ENCODE results near the gene EPS8L3. TPM values are rescaled to one million over a fixed set of nuclear protein-coding genes. Genes with fewer than 3 reads are reported as not detected.

EPS8L3 gene
- total RNA-seq, 1 experiment from 2014 or later, result 0.17 TPM

GRCh38 chr1:109787211-109787844 is 23.6 kb upstream of the EPS8L3 start:
- POLR2A ChIA-PET, result interaction anchor here (0.6 to 1.3 kb wide), 3 partner anchors 120 to 197 kb away, joined by 3 read pairs; partner anchors contain the start of gene AHCYL1
- H3K27me3 Mint-ChIP-seq (ENCODE audit: low read depth), result no peaks in the 10 kb centered on the region
- ATAC-seq, result no peak
- TF ChIP-seq, protein P1, sequence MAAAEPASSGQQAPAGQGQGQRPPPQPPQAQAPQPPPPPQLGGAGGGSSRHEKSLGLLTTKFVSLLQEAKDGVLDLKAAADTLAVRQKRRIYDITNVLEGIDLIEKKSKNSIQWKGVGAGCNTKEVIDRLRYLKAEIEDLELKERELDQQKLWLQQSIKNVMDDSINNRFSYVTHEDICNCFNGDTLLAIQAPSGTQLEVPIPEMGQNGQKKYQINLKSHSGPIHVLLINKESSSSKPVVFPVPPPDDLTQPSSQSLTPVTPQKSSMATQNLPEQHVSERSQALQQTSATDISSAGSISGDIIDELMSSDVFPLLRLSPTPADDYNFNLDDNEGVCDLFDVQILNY (CRISPR knock-in tag; IDR thresholded peaks at IDR 0.05), result no peak
- TF ChIP-seq, protein P2, sequence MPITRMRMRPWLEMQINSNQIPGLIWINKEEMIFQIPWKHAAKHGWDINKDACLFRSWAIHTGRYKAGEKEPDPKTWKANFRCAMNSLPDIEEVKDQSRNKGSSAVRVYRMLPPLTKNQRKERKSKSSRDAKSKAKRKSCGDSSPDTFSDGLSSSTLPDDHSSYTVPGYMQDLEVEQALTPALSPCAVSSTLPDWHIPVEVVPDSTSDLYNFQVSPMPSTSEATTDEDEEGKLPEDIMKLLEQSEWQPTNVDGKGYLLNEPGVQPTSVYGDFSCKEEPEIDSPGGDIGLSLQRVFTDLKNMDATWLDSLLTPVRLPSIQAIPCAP (CRISPR knock-in tag; IDR thresholded peaks at IDR 0.05), result no peak
- TF ChIP-seq ZNF263 (CRISPR knock-in tag; IDR thresholded peaks at IDR 0.05; ENCODE audit: low read depth), result no peak
- TF ChIP-seq, protein P3, sequence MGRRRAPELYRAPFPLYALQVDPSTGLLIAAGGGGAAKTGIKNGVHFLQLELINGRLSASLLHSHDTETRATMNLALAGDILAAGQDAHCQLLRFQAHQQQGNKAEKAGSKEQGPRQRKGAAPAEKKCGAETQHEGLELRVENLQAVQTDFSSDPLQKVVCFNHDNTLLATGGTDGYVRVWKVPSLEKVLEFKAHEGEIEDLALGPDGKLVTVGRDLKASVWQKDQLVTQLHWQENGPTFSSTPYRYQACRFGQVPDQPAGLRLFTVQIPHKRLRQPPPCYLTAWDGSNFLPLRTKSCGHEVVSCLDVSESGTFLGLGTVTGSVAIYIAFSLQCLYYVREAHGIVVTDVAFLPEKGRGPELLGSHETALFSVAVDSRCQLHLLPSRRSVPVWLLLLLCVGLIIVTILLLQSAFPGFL (CRISPR knock-in tag; IDR thresholded peaks at IDR 0.05; ENCODE audit: borderline replicate concordance), result no peak
- no peak for TF ChIP-seq NR3C1 (CRISPR knock-in tag; conservative IDR thresholded peaks at IDR 0.05; ENCODE audit: low read depth)
- no peak for TF ChIP-seq JUN (CRISPR knock-in tag; IDR thresholded peaks at IDR 0.05)
- TF ChIP-seq USF1 (CRISPR knock-in tag; IDR thresholded peaks at IDR 0.05), result no peak
- TF ChIP-seq, protein P4, sequence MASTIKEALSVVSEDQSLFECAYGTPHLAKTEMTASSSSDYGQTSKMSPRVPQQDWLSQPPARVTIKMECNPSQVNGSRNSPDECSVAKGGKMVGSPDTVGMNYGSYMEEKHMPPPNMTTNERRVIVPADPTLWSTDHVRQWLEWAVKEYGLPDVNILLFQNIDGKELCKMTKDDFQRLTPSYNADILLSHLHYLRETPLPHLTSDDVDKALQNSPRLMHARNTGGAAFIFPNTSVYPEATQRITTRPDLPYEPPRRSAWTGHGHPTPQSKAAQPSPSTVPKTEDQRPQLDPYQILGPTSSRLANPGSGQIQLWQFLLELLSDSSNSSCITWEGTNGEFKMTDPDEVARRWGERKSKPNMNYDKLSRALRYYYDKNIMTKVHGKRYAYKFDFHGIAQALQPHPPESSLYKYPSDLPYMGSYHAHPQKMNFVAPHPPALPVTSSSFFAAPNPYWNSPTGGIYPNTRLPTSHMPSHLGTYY (CRISPR knock-in tag; IDR thresholded peaks at IDR 0.05), result no peak
- TF ChIP-seq, protein P5, sequence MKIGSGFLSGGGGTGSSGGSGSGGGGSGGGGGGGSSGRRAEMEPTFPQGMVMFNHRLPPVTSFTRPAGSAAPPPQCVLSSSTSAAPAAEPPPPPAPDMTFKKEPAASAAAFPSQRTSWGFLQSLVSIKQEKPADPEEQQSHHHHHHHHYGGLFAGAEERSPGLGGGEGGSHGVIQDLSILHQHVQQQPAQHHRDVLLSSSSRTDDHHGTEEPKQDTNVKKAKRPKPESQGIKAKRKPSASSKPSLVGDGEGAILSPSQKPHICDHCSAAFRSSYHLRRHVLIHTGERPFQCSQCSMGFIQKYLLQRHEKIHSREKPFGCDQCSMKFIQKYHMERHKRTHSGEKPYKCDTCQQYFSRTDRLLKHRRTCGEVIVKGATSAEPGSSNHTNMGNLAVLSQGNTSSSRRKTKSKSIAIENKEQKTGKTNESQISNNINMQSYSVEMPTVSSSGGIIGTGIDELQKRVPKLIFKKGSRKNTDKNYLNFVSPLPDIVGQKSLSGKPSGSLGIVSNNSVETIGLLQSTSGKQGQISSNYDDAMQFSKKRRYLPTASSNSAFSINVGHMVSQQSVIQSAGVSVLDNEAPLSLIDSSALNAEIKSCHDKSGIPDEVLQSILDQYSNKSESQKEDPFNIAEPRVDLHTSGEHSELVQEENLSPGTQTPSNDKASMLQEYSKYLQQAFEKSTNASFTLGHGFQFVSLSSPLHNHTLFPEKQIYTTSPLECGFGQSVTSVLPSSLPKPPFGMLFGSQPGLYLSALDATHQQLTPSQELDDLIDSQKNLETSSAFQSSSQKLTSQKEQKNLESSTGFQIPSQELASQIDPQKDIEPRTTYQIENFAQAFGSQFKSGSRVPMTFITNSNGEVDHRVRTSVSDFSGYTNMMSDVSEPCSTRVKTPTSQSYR (CRISPR knock-in tag; IDR thresholded peaks at IDR 0.05), result no peak
- TF ChIP-seq MXD4 (CRISPR knock-in tag; IDR thresholded peaks at IDR 0.05; ENCODE audit: borderline replicate concordance), result no peak
- TF ChIP-seq, protein P6, sequence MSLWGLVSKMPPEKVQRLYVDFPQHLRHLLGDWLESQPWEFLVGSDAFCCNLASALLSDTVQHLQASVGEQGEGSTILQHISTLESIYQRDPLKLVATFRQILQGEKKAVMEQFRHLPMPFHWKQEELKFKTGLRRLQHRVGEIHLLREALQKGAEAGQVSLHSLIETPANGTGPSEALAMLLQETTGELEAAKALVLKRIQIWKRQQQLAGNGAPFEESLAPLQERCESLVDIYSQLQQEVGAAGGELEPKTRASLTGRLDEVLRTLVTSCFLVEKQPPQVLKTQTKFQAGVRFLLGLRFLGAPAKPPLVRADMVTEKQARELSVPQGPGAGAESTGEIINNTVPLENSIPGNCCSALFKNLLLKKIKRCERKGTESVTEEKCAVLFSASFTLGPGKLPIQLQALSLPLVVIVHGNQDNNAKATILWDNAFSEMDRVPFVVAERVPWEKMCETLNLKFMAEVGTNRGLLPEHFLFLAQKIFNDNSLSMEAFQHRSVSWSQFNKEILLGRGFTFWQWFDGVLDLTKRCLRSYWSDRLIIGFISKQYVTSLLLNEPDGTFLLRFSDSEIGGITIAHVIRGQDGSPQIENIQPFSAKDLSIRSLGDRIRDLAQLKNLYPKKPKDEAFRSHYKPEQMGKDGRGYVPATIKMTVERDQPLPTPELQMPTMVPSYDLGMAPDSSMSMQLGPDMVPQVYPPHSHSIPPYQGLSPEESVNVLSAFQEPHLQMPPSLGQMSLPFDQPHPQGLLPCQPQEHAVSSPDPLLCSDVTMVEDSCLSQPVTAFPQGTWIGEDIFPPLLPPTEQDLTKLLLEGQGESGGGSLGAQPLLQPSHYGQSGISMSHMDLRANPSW (CRISPR knock-in tag; conservative IDR thresholded peaks at IDR 0.05; ENCODE audit: low read depth), result no peak
- no peak for TF ChIP-seq RORB (CRISPR knock-in tag; IDR thresholded peaks at IDR 0.05)
- no peak for TF ChIP-seq SMAD4 (CRISPR knock-in tag; IDR thresholded peaks at IDR 0.05)
- TF ChIP-seq FOXP1 (CRISPR knock-in tag; IDR thresholded peaks at IDR 0.05; ENCODE audit: borderline replicate concordance), result no peak
- no peak for TF ChIP-seq PRRX2 (CRISPR knock-in tag; IDR thresholded peaks at IDR 0.05)
- TF ChIP-seq ZNF219 (CRISPR knock-in tag; IDR thresholded peaks at IDR 0.05; ENCODE audit: borderline replicate concordance), result no peak
- TF ChIP-seq ZNF232 (CRISPR knock-in tag; IDR thresholded peaks at IDR 0.05), result no peak
- TF ChIP-seq, protein P7, sequence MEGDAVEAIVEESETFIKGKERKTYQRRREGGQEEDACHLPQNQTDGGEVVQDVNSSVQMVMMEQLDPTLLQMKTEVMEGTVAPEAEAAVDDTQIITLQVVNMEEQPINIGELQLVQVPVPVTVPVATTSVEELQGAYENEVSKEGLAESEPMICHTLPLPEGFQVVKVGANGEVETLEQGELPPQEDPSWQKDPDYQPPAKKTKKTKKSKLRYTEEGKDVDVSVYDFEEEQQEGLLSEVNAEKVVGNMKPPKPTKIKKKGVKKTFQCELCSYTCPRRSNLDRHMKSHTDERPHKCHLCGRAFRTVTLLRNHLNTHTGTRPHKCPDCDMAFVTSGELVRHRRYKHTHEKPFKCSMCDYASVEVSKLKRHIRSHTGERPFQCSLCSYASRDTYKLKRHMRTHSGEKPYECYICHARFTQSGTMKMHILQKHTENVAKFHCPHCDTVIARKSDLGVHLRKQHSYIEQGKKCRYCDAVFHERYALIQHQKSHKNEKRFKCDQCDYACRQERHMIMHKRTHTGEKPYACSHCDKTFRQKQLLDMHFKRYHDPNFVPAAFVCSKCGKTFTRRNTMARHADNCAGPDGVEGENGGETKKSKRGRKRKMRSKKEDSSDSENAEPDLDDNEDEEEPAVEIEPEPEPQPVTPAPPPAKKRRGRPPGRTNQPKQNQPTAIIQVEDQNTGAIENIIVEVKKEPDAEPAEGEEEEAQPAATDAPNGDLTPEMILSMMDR (IDR thresholded peaks at IDR 0.05), result no peak
- no peak for TF ChIP-seq MLX (CRISPR knock-in tag; IDR thresholded peaks at IDR 0.05)
- no peak for DNase-seq (ENCODE audit: low spot score)
- CTCF ChIA-PET, result interaction anchor here (2.4 to 17.4 kb wide), 3 partner anchors 10 to 197 kb away, joined by 17 to 341 read pairs (median 20); partner anchors contain the start of gene AHCYL1
- H3K36me3 Mint-ChIP-seq, result no peaks in the 10 kb centered on the region
- H3K9me3 Mint-ChIP-seq, result no peaks in the 10 kb centered on the region
- H3K27ac Mint-ChIP-seq, result no peak overlapping the region
- H3K4me3 Mint-ChIP-seq, result no peak overlapping the region
- H3K4me1 Mint-ChIP-seq, result peaks cover 34% of the 10 kb centered on the region
